MM.1S (cell line): ENCODE data around the gene AHNAK.

Source experiments
- DNase-seq: peaks from one replicate; pipeline ENCODE4 v3.0.0-alpha.2; 2015
- H2AFZ ChIP-seq: fragments of 300-600 bp; sonication (generic); 2 replicates; pipeline ENCODE4 v1.6.0; 2016; ENCODE audit warnings: antibody characterized with exemption, low read length
- H3F3A ChIP-seq: fragments of 300-600 bp; sonication (generic); 2 replicates; pipeline ENCODE4 v1.6.1; 2016; ENCODE audit warnings: mild to moderate bottlenecking, antibody characterized with exemption, low read length, moderate library complexity, mixed read lengths; ENCODE audit not compliant: insufficient read depth
- H3K27ac ChIP-seq: fragments of 300-600 bp; sonication (generic); 2 replicates; pipeline ENCODE4 v1.5.1; 2016; ENCODE audit warnings: mild to moderate bottlenecking, low read length
- H3K27me3 ChIP-seq: fragments of 300-600 bp; sonication (generic); replicated peaks from 2 replicates; pipeline ENCODE4 v1.6.0; 2016; ENCODE audit warnings: low read length; ENCODE audit not compliant: insufficient read depth
- H3K36me3 ChIP-seq: fragments of 300-600 bp; sonication (generic); replicated peaks from 2 replicates; pipeline ENCODE4 v1.6.1; 2016; ENCODE audit warnings: mild to moderate bottlenecking, low read length, mixed read lengths; ENCODE audit not compliant: insufficient read depth
- H3K4me1 ChIP-seq: fragments of 300-600 bp; sonication (generic); 2 replicates; pipeline ENCODE4 v1.6.1; 2016; ENCODE audit warnings: low read length, mixed read lengths
- H3K4me2 ChIP-seq: fragments of 300-600 bp; sonication (generic); 2 replicates; pipeline ENCODE4 v1.6.0; 2016; ENCODE audit warnings: low read depth, low read length
- H3K4me3 ChIP-seq: fragments of 300-600 bp; sonication (generic); 2 replicates; pipeline ENCODE4 v1.5.1; 2016; ENCODE audit warnings: low read length, mixed read lengths
- H3K79me2 ChIP-seq: fragments of 300-600 bp; sonication (generic); 2 replicates; pipeline ENCODE4 v1.6.1; 2016; ENCODE audit warnings: mixed run types, low read length, mixed read lengths
- H3K9ac ChIP-seq: fragments of 300-600 bp; sonication (generic); 2 replicates; pipeline ENCODE4 v1.6.1; 2016; ENCODE audit warnings: low read length, mixed read lengths
- H3K9me2 ChIP-seq: fragments of 300-600 bp; sonication (generic); replicated peaks from 2 replicates; pipeline ENCODE4 v1.6.1; 2016; ENCODE audit warnings: mild to moderate bottlenecking, low read length, mixed read lengths; ENCODE audit not compliant: insufficient read depth
- H3K9me3 ChIP-seq: fragments of 300-600 bp; sonication (generic); replicated peaks from 2 replicates; pipeline ENCODE4 v1.6.1; 2016; ENCODE audit warnings: mild to moderate bottlenecking, low read length, mixed read lengths; ENCODE audit not compliant: insufficient read depth
- H4K20me1 ChIP-seq: fragments of 300-600 bp; sonication (generic); 2 replicates; pipeline ENCODE4 v1.6.1; 2016; ENCODE audit warnings: mild to moderate bottlenecking, low read length, moderate library complexity, mixed read lengths; ENCODE audit not compliant: insufficient read depth
- CTCF ChIP-seq: fragments of 300-600 bp; sonication (generic); IDR thresholded peaks from 2 replicates; pipeline ENCODE4 v1.5.1; 2016; ENCODE audit warnings: antibody characterized with exemption, low read length, mixed read lengths
- EZH2 ChIP-seq: fragments of 300-600 bp; sonication (generic); optimal IDR thresholded peaks from 2 replicates; pipeline ENCODE3; 2017; ENCODE audit warnings: low read depth, mild to moderate bottlenecking, antibody characterized with exemption, low read length, mixed read lengths
- EZH2phosphoT487 ChIP-seq: fragments of 300-600 bp; sonication (generic); IDR thresholded peaks from 2 replicates; pipeline ENCODE4 v1.6.1; 2018; ENCODE audit warnings: antibody characterized with exemption, low read length

Gene AHNAK

GRCh38 chr11:62444236-62444833, 102.3 kb downstream of the AHNAK start:
- no peaks in the 10 kb centered on the region for H3K9me3 ChIP-seq
- peaks cover 3% of the 10 kb centered on the region for H3K4me1 ChIP-seq
- TF ChIP-seq EZH2: no peak
- no peak for TF ChIP-seq EZH2phosphoT487
- TF ChIP-seq CTCF: no peak
- H2AFZ ChIP-seq: peak overlapping the region; percentile 53; the same call in 1 of the 2 replicates
- no peak overlapping the region for H3K27ac ChIP-seq
- H3K9ac ChIP-seq: no peak overlapping the region
- no peaks in the 10 kb centered on the region for H3F3A ChIP-seq
- H3K4me3 ChIP-seq: peak overlapping the region; percentile 17; the same call in 1 of the 2 replicates
- no peaks in the 10 kb centered on the region for H3K79me2 ChIP-seq
- H3K4me2 ChIP-seq: peak overlapping the region; percentile 34; the same call in 1 of the 2 replicates
- H3K36me3 ChIP-seq: no peaks in the 10 kb centered on the region
- no peaks in the 10 kb centered on the region for H3K9me2 ChIP-seq
- DNase-seq: no peak
- H4K20me1 ChIP-seq: no peaks in the 10 kb centered on the region
- no peaks in the 10 kb centered on the region for H3K27me3 ChIP-seq

- no peak for TF ChIP-seq EZH2
- TF ChIP-seq EZH2phosphoT487: no peak
- TF ChIP-seq CTCF: no peak
- Histone ChIP-seq H3K9me2 (no peaks in the 10 kb centered on the region), H4K20me1 (no peaks in the 10 kb centered on the region), H3K27me3 (no peaks in the 10 kb centered on the region), H3K36me3 (no peaks in the 10 kb centered on the region), H3K9ac (no peak overlapping the region), H3K4me3 (no peak overlapping the region), H3K4me2 (no peak overlapping the region), H3K27ac (no peak overlapping the region), H3K9me3 (no peaks in the 10 kb centered on the region), H2AFZ (no peak overlapping the region), H3K79me2 (no peaks in the 10 kb centered on the region), H3F3A (no peaks in the 10 kb centered on the region), H3K4me1 (no peaks in the 10 kb centered on the region)
- DNase-seq: no peak
Observed at GRCh38 chr11:62443390-62444235, 103.0 kb downstream of the AHNAK start.

GRCh38 chr11:62439785-62440602, 106.6 kb downstream of the AHNAK start:
- Histone ChIP-seq H3K4me1 (0 out of 2 replicates have a peak, but pooled peaks cover 4% of the 10 kb centered on the region), H3K79me2 (no peaks in the 10 kb centered on the region), H3K4me3 (no peak overlapping the region), H3K36me3 (no peaks in the 10 kb centered on the region), H3K4me2 (no peak overlapping the region), H3K9me2 (no peaks in the 10 kb centered on the region), H3K27ac (no peak overlapping the region), H3K9ac (no peak overlapping the region), H3F3A (peaks cover 4% of the 10 kb centered on the region; the same call in 1 of the 2 replicates), H2AFZ (no peak overlapping the region), H3K27me3 (no peaks in the 10 kb centered on the region), H4K20me1 (no peaks in the 10 kb centered on the region), H3K9me3 (no peaks in the 10 kb centered on the region)
- no peak for TF ChIP-seq EZH2phosphoT487
- no peak for TF ChIP-seq EZH2
- no peak for TF ChIP-seq CTCF
- no peak for DNase-seq
